ENCODE results near the gene PPP2R5D.

GRCh38 chr6:43059168-43060033 lies 75.0 kb downstream of the PPP2R5D start, which contains the start of the genes KLC4 and MRPL2:
- no peak for TF ChIP-seq GATA2 (IDR thresholded peaks at IDR 0.05; ENCODE audit: low read depth, low read length)
- TF ChIP-seq GATA3 (IDR thresholded peaks at IDR 0.05; ENCODE audit: low read depth, low read length), result no peak
